ENCODE data around the gene FAM3C. TPM values are rescaled to one million over a fixed set of nuclear protein-coding genes. Genes with fewer than 3 reads are reported as not detected.

Gene FAM3C
- total and polyA plus RNA-seq, 2 of the 4 experiments (the other 2 are of a cell fraction): 11.5 to 45.8 TPM

GRCh38 chr7:121331048-121331447 lies 65.1 kb downstream of the FAM3C start:
- no peaks in the 10 kb centered on the region for H3K36me3 ChIP-seq (ENCODE audit: control insufficient read depth, insufficient read depth, low read length)
- DNase-seq: no peak
- no peak overlapping the region for H2BK5ac ChIP-seq (ENCODE audit: low read depth, low read length, poor library complexity, severe bottlenecking)
- H2AK5ac ChIP-seq (ENCODE audit: low read depth, low read length): no peak overlapping the region
- intact Hi-C loops (cut with micrococcal nuclease): loop anchor here (10.0 kb wide), 1 partner anchor 526 kb away; no protein-coding TSS in a partner anchor
- H4K91ac ChIP-seq (ENCODE audit: insufficient read depth, low read depth, low read length): no peak overlapping the region
- H3K14ac ChIP-seq (replicated peaks; ENCODE audit: low read depth, low read length): no peak overlapping the region
- no peak overlapping the region for H3K4ac ChIP-seq (ENCODE audit: low read depth, low read length)
- peaks cover 21% of the 10 kb centered on the region for H3K27me3 ChIP-seq (ENCODE audit: control insufficient read depth, insufficient read depth, low read length)
- no peak overlapping the region for H3K4me3 ChIP-seq (ENCODE audit: insufficient read depth, low read depth, low read length)
- no peak overlapping the region for H4K8ac ChIP-seq (ENCODE audit: low read depth in 2 of 2, low read length in 2 of 2)
- dilution Hi-C loops (cut with HindIII; ENCODE audit: low sequenced_read_pairs, unreplicated experiment): no loop called here
- no peaks in the 10 kb centered on the region for H4K20me1 ChIP-seq (ENCODE audit: insufficient read depth, low read length)
- H2BK15ac ChIP-seq (ENCODE audit: low read depth, low read length): no peak overlapping the region
- H3K23ac ChIP-seq (ENCODE audit: low read depth, low read length): no peak overlapping the region
- no peaks in the 10 kb centered on the region for H3K9me3 ChIP-seq (ENCODE audit: control insufficient read depth, insufficient read depth, low read length)
- H3K79me1 ChIP-seq (ENCODE audit: low read depth in 1 of 2, low read length in 2 of 2): peaks cover 0 to 6% of the 10 kb centered on the region in 2 experiments; a peak in 1 of 4 replicates
- H3K9ac ChIP-seq (ENCODE audit: low read depth, low read length): no peak overlapping the region
- BruUV-seq (replicated peaks): no TSS peak
- H3K56ac ChIP-seq (ENCODE audit: extremely low read depth, insufficient read depth, low read length): no peak overlapping the region
- no peak overlapping the region for H2BK120ac ChIP-seq (ENCODE audit: low read depth, low read length)
- no peak overlapping the region for H2AFZ ChIP-seq (replicated peaks; ENCODE audit: low read length, poor library complexity)
- no peak overlapping the region for H4K5ac ChIP-seq (ENCODE audit: low read depth, low read length)
- POLR2A ChIA-PET (ENCODE audit: unreplicated experiment): interaction anchor here (0.7 kb wide), 2 partner anchors 26 to 118 kb away, joined by 14 to 27 read pairs; no protein-coding TSS in a partner anchor
- in situ Hi-C loops (cut with MboI; ENCODE audit: low sequenced_read_pairs): loop anchor here (25.0 kb wide), 2 partner anchors 194 to 344 kb away; partner anchors contain the start of gene CPED1
- CTCF ChIA-PET: interaction anchor here (0.9 to 1.9 kb wide), 2 partner anchors 30 to 323 kb away, joined by 3 to 6 read pairs; no protein-coding TSS in a partner anchor
- H2BK20ac ChIP-seq (ENCODE audit: low read depth, low read length): no peak overlapping the region
- no CpG with 5 or more reads among the region's 4 CpGs for WGBS, 2 experiments (ENCODE audit: extremely low coverage in 2 of 2, insufficient read length in 1 of 2)
- no peak overlapping the region for H2AK9ac ChIP-seq (replicated peaks; ENCODE audit: low read depth, low read length, poor library complexity)
- no peak overlapping the region for H3K18ac ChIP-seq (ENCODE audit: low read depth, low read length)
- TF ChIP-seq BHLHE40 (IDR thresholded peaks at IDR 0.05; ENCODE audit: low read depth, low read length) (no peak), FOS (IDR thresholded peaks at IDR 0.05; ENCODE audit: low read depth, low read length) (no peak), POLR2A (IDR thresholded peaks at IDR 0.05; ENCODE audit: low read depth, low read length) (no peak), CHD1 (IDR thresholded peaks at IDR 0.05; ENCODE audit: low read depth, low read length) (no peak), USF2 (IDR thresholded peaks at IDR 0.05; ENCODE audit: low read depth, low read length) (no peak), ELK1 (IDR thresholded peaks at IDR 0.05; ENCODE audit: borderline replicate concordance, low read depth, low read length) (no peak), MAFK (IDR thresholded peaks at IDR 0.05; ENCODE audit: low read depth, low read length) (no peak)
- H3K9me1 ChIP-seq (ENCODE audit: insufficient read depth, low read length): no peaks in the 10 kb centered on the region
- no peaks in the 10 kb centered on the region for H3K4me1 ChIP-seq (ENCODE audit: control insufficient read depth, insufficient read depth, low read length)
- no peak overlapping the region for H3K27ac ChIP-seq (ENCODE audit: insufficient read depth, low read length)
- no peak overlapping the region for H3K4me2 ChIP-seq (ENCODE audit: low read depth, low read length)
- no peak for ATAC-seq (ENCODE audit: low read depth)

All from IMR-90 (cell line).